Heart left ventricle (tissue), 16 donors: Measurements from ENCODE around the gene AASS. TPM values are rescaled to one million over a fixed set of nuclear protein-coding genes. Genes with fewer than 3 reads are reported as not detected.

Experiments used
- ATAC-seq, 4 donors: fragments of 200-7000 bp; cut with Tn5 transposase; one replicate each; pipeline ENCODE4 v1.9.1; 2020 to 2022; ENCODE audit warnings: moderate library complexity in 4 of 4, mild to moderate bottlenecking in 3 of 4, moderate number of reproducible peaks in 1 of 4
- DNase-seq, 5 donors: peaks; one replicate each; pipeline ENCODE4 v3.0.0-alpha.2; 2020
- H3K27ac ChIP-seq, 12 donors: fragments of 200-600 bp; sonication (generic) in 4 of 12; one replicate each; pipeline versions ENCODE4 v1.5.0 to v1.8.0; 2016 to 2022; ENCODE audit warnings: mild to moderate bottlenecking in 2 of 12
- H3K27me3 ChIP-seq, 9 donors: fragments of 200-600 bp; sonication (generic) in 2 of 9; one replicate each; pipeline versions ENCODE4 v1.5.1 to v1.8.0; 2016 to 2022; ENCODE audit warnings: mild to moderate bottlenecking in 3 of 9
- H3K36me3 ChIP-seq, 9 donors: fragments of 200-600 bp; sonication (generic) in 2 of 9; one replicate each; pipeline versions ENCODE4 v1.5.0 to v1.8.0; 2018 to 2022; ENCODE audit warnings: mild to moderate bottlenecking in 2 of 9
- H3K4me1 ChIP-seq, 12 donors: fragments of 200-600 bp; sonication (generic) in 4 of 12; one replicate each; pipeline versions ENCODE4 v1.5.0 to v1.8.0; 2016 to 2022; ENCODE audit warnings: mild to moderate bottlenecking in 3 of 12
- H3K4me3 ChIP-seq, 12 donors: fragments of 200-600 bp; sonication (generic) in 4 of 12; one replicate each; pipeline versions ENCODE4 v1.5.0 to v1.8.0; 2017 to 2022; ENCODE audit warnings: mild to moderate bottlenecking in 9 of 12, moderate library complexity in 4 of 12
- H3K9me3 ChIP-seq, 12 donors: fragments of 200-600 bp; sonication (generic) in 4 of 12; one replicate each; pipeline versions ENCODE4 v1.5.0 to v1.8.0; 2016 to 2022; ENCODE audit warnings: mild to moderate bottlenecking in 1 of 12
- CTCF ChIP-seq, 12 donors: fragments of 200-600 bp; sonication (generic) in 4 of 12; IDR thresholded peaks; one replicate each; pipeline versions ENCODE4 v1.5.0 to v1.8.0; 2018 to 2022; ENCODE audit warnings: antibody characterized with exemption in 12 of 12, mild to moderate bottlenecking in 5 of 12
- POLR2A ChIP-seq, 2 donors: fragments of 450-650 bp; IDR thresholded peaks; one replicate each; pipeline ENCODE4 v1.6.1; 2017; ENCODE audit warnings: antibody characterized with exemption in 2 of 2, mild to moderate bottlenecking in 2 of 2, moderate library complexity in 2 of 2
- WGBS, 4 donors: extraction: QIAGEN DNeasy Blood & Tissue Kit in 2 of 4; methylation state at CpG; one replicate each; pipeline versions ENCODE4 v1.1.5 to v1.1.7; 2013 to 2018; 5-methylcytosine and 5-hydroxymethylcytosine counted together
- intact Hi-C, 10 donors: fragments of 100-400 bp; cut with DNase I; formaldehyde crosslinking; loops; one replicate each; pipeline versions ENCODE4 v1.11.1 to v1.14.2; 2022
- polyA plus RNA-seq, 2 donors: library from polyadenylated mRNA; stranded (reverse); fragments of 200-250 nt; gene quantifications; one replicate each; pipeline ENCODE4 v1.2.3, GENCODE V29; 2013
- total RNA-seq, 9 donors: library from RNA; depleted of rRNA in 2 of 9; stranded (reverse); fragments of >200 nt in 2 of 9; fragmentation: NEBNext Ultra II Directional in 3 of 9; extraction: Animal tissue kit (Norgen Biotek cat#: 25700) in 3 of 9; gene quantifications; one replicate each; pipeline versions ENCODE4 v1.1.0 to v1.2.4, GENCODE V29; 2016 to 2023
- donor health status: ischemic (EF 13 %, LVEDD 7.1; RV severe dilation, severe dysfunction).
- donor health status: healthy with polysubstance abuse.
- donor health status: DM: no; HTN: yes; CAD: no.
- donor health status: DM: no; HTN: no; CAD: no.
- donor health status: ischemic (EF 25% LVEDD 6.9; RV normal size, moderate dysfunction).
- donor health status: ischemic (EF 25% LVEDD 5.7; RV mildly dilated, moderate dysfunction).
- donor health status: healthy.
- donor health status: DM: yes; HTN: yes; CAD: no.
- donor health status: ischemic (EF 35%, LVEDD 5.7; RV mildly dilated, moderate dysfunction).
- donor health status: nonischemic (EF 11% LVEDD 7.7; RV severe dilation, severe dysfunction).
- donor health status: DM: yes; HTN: yes; CAD: no.
- donor health status: PGD.
- donor health status: ischemic (EF 29% LVEDD 5.4; RV normal size, mild dysfunction).
- donor health status: nonischemic (EF 23%, LVEDD 6.1; RV moderate dilation, normal function).

The AASS gene
- total and polyA plus RNA-seq, 11 donors = 10.3 to 90.1 (median 32.2) TPM

- H3K9me3 ChIP-seq = no peaks in the 10 kb centered on the region
- DNase-seq = no peak
- no peaks in the 10 kb centered on the region for H3K27me3 ChIP-seq
- no peak overlapping the region for H3K27ac ChIP-seq
- no peaks in the 10 kb centered on the region for H3K4me1 ChIP-seq
- H3K4me3 ChIP-seq = no peak overlapping the region
- WGBS, 4 donors = 66 to 73% (median 70%) methylated on average over 1 of the region's 1 CpG
- H3K36me3 ChIP-seq = no peaks in the 10 kb centered on the region
- intact Hi-C loops = no loop called here
- ATAC-seq = no peak
- TF ChIP-seq POLR2A (IDR thresholded peaks at IDR 0.05) (no peak), CTCF (IDR thresholded peaks at IDR 0.05) (no peak)
Observed at GRCh38 chr7:122055073-122055472, 89.0 kb downstream of the AASS start.

GRCh38 chr7:122054393-122054792 lies 89.7 kb downstream of the AASS start:
- 88 to 98% (median 94%) methylated on average over 1 of the region's 1 CpG for WGBS, 4 donors
- Histone ChIP-seq H3K36me3 (no peaks in the 10 kb centered on the region), H3K4me3 (no peak overlapping the region), H3K27me3 (no peaks in the 10 kb centered on the region), H3K9me3 (no peaks in the 10 kb centered on the region), H3K27ac (no peak overlapping the region), H3K4me1 (no peaks in the 10 kb centered on the region)
- no peak for ATAC-seq
- DNase-seq = no peak
- intact Hi-C loops = no loop called here
- TF ChIP-seq CTCF (IDR thresholded peaks at IDR 0.05) = no peak
- no peak for TF ChIP-seq POLR2A (IDR thresholded peaks at IDR 0.05)

GRCh38 chr7:122046402-122046801 lies 97.6 kb downstream of the AASS start:
- DNase-seq (no peak), ATAC-seq (no peak)
- Histone ChIP-seq H3K4me1 (no peaks in the 10 kb centered on the region), H3K4me3 (no peak overlapping the region), H3K27ac (no peak overlapping the region), H3K9me3 (no peaks in the 10 kb centered on the region), H3K36me3 (no peaks in the 10 kb centered on the region), H3K27me3 (no peaks in the 10 kb centered on the region)
- TF ChIP-seq CTCF (IDR thresholded peaks at IDR 0.05) (no peak), POLR2A (IDR thresholded peaks at IDR 0.05) (no peak)
- 74 to 89% (median 83%) methylated on average over 3 of the region's 3 CpGs for WGBS, 4 donors
- intact Hi-C loops = no loop called here

GRCh38 chr7:122040147-122040546 lies 103.9 kb downstream of the AASS start:
- Histone ChIP-seq H3K4me3 (no peak overlapping the region), H3K27me3 (no peaks in the 10 kb centered on the region), H3K4me1 (no peaks in the 10 kb centered on the region), H3K36me3 (no peaks in the 10 kb centered on the region), H3K9me3 (no peaks in the 10 kb centered on the region), H3K27ac (no peak overlapping the region)
- no peak for ATAC-seq
- DNase-seq = no peak
- intact Hi-C loops = no loop called here
- TF ChIP-seq POLR2A (IDR thresholded peaks at IDR 0.05) = no peak
- TF ChIP-seq CTCF (IDR thresholded peaks at IDR 0.05) = no peak
- 85 to 93% (median 90%) methylated on average over 3 of the region's 3 CpGs for WGBS, 4 donors
